PC-3 (cell line): ENCODE data around the gene SLC25A45. TPM values are rescaled to one million over a fixed set of nuclear protein-coding genes. Genes with fewer than 3 reads are reported as not detected.
A peak's percentile ranks its signal among the peaks of the same experiment; 100 is the strongest.

Experiments
- ATAC-seq: fragments of 200-7000 bp; cut with Tn5 transposase; 2 replicates; pipeline ENCODE4 v1.9.1; 2020; ENCODE audit warnings: mild to moderate bottlenecking, moderate library complexity
- BruUV-seq: library from RNA; stranded (reverse); fragments of 400-500 nt; replicated peaks from 2 replicates; lab custom pipeline; 2021; lab: Mats Ljungman, UMichigan
- CTCF ChIA-PET: fragments of 300-600 bp; sonication (Branson Sonifier 250); formaldehyde crosslinking; loops from one replicate; lab custom pipeline; 2022; ENCODE audit warnings: antibody characterized with exemption; lab: Charles Lee
- POLR2A ChIA-PET: fragments of 300-600 bp; sonication (Branson Sonifier 250); formaldehyde crosslinking; loops from one replicate; lab custom pipeline; 2022; ENCODE audit warnings: antibody characterized with exemption; ENCODE audit not compliant: unreplicated experiment; lab: Charles Lee
- DNase-seq: peaks from one replicate; pipeline ENCODE4 v3.0.0-alpha.2; 2015
- H2AFZ ChIP-seq: fragments of 300-600 bp; sonication (generic); 2 replicates; pipeline ENCODE4 v1.6.0; 2016; ENCODE audit warnings: antibody characterized with exemption, low read length
- H3F3A ChIP-seq: fragments of 300-600 bp; sonication (generic); one replicate; pipeline ENCODE4 v1.6.0; 2017; ENCODE audit warnings: antibody characterized with exemption, low read length, control low read depth, mild to moderate bottlenecking; ENCODE audit not compliant: unreplicated experiment
- H3K27ac ChIP-seq: fragments of 300-600 bp; sonication (generic); 2 replicates; pipeline ENCODE4 v1.5.1; 2016; ENCODE audit warnings: mild to moderate bottlenecking, low read length
- H3K27me3 ChIP-seq: fragments of 300-600 bp; sonication (generic); 2 replicates; pipeline ENCODE4 v1.6.1; 2016; ENCODE audit warnings: low read length, mixed read lengths
- H3K36me3 ChIP-seq: fragments of 300-600 bp; sonication (generic); 2 replicates; pipeline ENCODE4 v1.6.1; 2016; ENCODE audit warnings: low read depth, mixed run types, low read length, mixed read lengths
- H3K4me1 ChIP-seq: fragments of 300-600 bp; sonication (generic); 2 replicates; pipeline ENCODE4 v1.5.1; 2016; ENCODE audit warnings: low read length; ENCODE audit not compliant: insufficient read depth
- H3K4me2 ChIP-seq: fragments of 300-600 bp; sonication (generic); 2 replicates; pipeline ENCODE4 v1.6.0; 2016; ENCODE audit warnings: low read length
- H3K4me3 ChIP-seq: fragments of 300-600 bp; sonication (generic); 2 replicates; pipeline ENCODE4 v1.5.1; 2016; ENCODE audit warnings: mild to moderate bottlenecking, low read length, mixed read lengths
- H3K79me2 ChIP-seq: fragments of 300-600 bp; sonication (generic); 2 replicates; pipeline ENCODE4 v1.6.1; 2017; ENCODE audit warnings: low read length, mixed read lengths
- H3K9ac ChIP-seq: fragments of 300-600 bp; sonication (generic); 2 replicates; pipeline ENCODE4 v1.6.0; 2016; ENCODE audit warnings: mild to moderate bottlenecking, low read length
- H3K9me2 ChIP-seq: fragments of 300-600 bp; sonication (generic); replicated peaks from 2 replicates; pipeline ENCODE4 v1.6.1; 2016; ENCODE audit warnings: mixed run types, low read length, mixed read lengths
- H3K9me3 ChIP-seq: fragments of 300-600 bp; sonication (generic); 2 replicates; pipeline ENCODE4 v1.6.1; 2016; ENCODE audit warnings: low read length, mixed read lengths
- H4K20me1 ChIP-seq: fragments of 300-600 bp; sonication (generic); 2 replicates; pipeline ENCODE4 v1.6.1; 2016; ENCODE audit warnings: low read length, mixed read lengths
- CTCF ChIP-seq: fragments of 300-600 bp; sonication (generic); conservative IDR thresholded peaks from 2 replicates; pipeline ENCODE4 v1.5.1; 2017; ENCODE audit warnings: antibody characterized with exemption, low read depth, mild to moderate bottlenecking, low read length
- EZH2 ChIP-seq: fragments of 300-600 bp; sonication (generic); IDR thresholded peaks from one replicate; pipeline ENCODE4 v1.6.1; 2017; ENCODE audit warnings: antibody characterized with exemption, mild to moderate bottlenecking, low read length; ENCODE audit not compliant: unreplicated experiment
- EZH2phosphoT487 ChIP-seq: fragments of 300-600 bp; sonication (generic); IDR thresholded peaks from 2 replicates; pipeline ENCODE4 v1.6.1; 2018; ENCODE audit warnings: mild to moderate bottlenecking, antibody characterized with exemption, low read length, borderline replicate concordance
- intact Hi-C: fragments of 100-400 bp; cut with micrococcal nuclease; formaldehyde crosslinking; loops from 2 replicates; pipeline ENCODE4 v1.9.0; 2023
- total RNA-seq: library from RNA; depleted of rRNA; stranded (reverse); fragments of >200 nt; gene quantifications from 2 replicates; pipeline ENCODE4 v1.2.3, GENCODE V29; 2014

Gene SLC25A45
- total RNA-seq, 1 experiment from 2014 or later = 12.7 TPM

DNA sequence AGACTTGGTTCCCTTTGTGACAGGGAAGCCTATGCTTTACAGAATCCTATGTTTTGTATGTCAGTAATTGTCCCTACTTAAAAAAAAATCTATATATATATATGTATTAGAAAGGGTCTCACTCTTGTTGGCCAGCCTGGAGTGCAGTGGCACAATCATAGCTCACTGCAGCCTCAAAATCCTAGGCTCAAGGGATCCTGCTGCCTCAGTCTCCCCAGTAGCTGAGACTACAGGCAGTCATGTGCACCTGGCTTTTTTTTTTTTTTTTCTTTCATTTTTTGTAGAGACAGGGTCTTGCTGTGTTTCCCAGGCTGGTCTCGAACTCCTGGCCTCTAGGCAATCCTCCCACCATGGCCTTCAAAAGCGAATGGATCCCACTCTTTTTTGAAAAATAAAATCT, 38.1 kb upstream of the SLC25A45 start:
- ChIA-PET POLR2A (interaction anchor here (0.5 to 1.9 kb wide), 8 partner anchors 12 to 150 kb away, joined by 3 to 31 read pairs (median 4); partner anchors contain the start of genes MALAT1 and ZNRD2), CTCF (no interaction called here)
- H3K9ac ChIP-seq = peak overlapping the region; percentile 92
- peak overlapping the region; percentile 97 for H3K4me2 ChIP-seq
- H3K4me3 ChIP-seq = peak overlapping the region; percentile 24; the same call in 1 of the 2 replicates
- no peaks in the 10 kb centered on the region for H3K9me3 ChIP-seq
- DNase-seq (no peak), ATAC-seq (no peak)
- H3K79me2 ChIP-seq = peaks cover 48% of the 10 kb centered on the region
- TF ChIP-seq EZH2phosphoT487 (no peak), CTCF (no peak), EZH2 (no peak)
- peaks cover 28% of the 10 kb centered on the region for H4K20me1 ChIP-seq
- peak overlapping the region; percentile 99 for H3K27ac ChIP-seq
- H3F3A ChIP-seq = peaks cover 30% of the 10 kb centered on the region
- H3K27me3 ChIP-seq = no peaks in the 10 kb centered on the region
- intact Hi-C loops = loop anchor here (2.0 kb wide), 1 partner anchor 52 kb away; no protein-coding TSS in a partner anchor
- H3K4me1 ChIP-seq = peaks cover 56% of the 10 kb centered on the region
- H3K36me3 ChIP-seq = peaks cover 27% of the 10 kb centered on the region
- H2AFZ ChIP-seq = no peak overlapping the region
- H3K9me2 ChIP-seq = no peaks in the 10 kb centered on the region
- BruUV-seq = no TSS peak

DNA sequence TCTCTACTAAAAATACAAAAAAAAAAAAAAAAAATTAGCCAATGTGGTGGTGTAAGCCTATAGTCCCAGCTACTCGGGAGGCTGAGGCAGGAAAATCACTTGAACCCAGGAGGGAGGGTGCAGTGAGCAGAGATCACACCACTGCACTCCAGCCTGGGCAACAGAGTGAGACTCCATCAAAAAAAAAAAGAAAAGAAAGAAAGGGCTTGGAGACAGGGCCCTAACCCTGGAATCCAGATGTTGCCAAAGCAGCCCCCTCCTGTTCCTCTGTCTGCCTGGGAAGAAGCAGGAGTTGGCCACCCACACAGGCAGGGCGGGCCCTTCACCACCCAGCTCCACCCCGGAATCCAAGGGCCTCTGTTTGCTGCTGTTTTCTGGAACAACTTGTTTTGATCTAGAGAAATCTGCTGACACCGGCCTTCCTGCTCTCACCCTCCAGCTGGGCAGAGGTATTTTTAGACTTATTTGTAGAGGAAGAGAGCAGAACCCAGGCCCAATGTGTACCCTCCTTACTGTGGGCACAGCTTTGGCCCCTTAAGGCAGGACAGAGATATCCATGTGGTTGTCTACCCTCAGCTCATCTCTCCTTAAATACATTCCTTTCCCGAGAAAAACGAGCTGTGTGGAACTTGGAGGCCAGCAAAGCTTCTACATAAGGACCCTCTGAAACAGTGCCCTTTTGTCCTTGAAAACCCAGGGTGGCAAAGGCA, 37.5 kb upstream of the SLC25A45 start:
- intact Hi-C loops = loop anchor here (2.0 kb wide), 1 partner anchor 53 kb away; no protein-coding TSS in a partner anchor
- H2AFZ ChIP-seq = no peak overlapping the region
- peaks cover 42% of the 10 kb centered on the region for H3K79me2 ChIP-seq
- no peaks in the 10 kb centered on the region for H3K9me3 ChIP-seq
- peak overlapping the region; percentile 92 for H3K9ac ChIP-seq
- H3K4me3 ChIP-seq = peak overlapping the region; percentile 41; the same call in 1 of the 2 replicates
- DNase-seq = peak; percentile 91
- no peaks in the 10 kb centered on the region for H3K27me3 ChIP-seq
- TF ChIP-seq EZH2 = no peak
- no peak for TF ChIP-seq CTCF
- no peak for TF ChIP-seq EZH2phosphoT487
- peaks cover 53% of the 10 kb centered on the region for H3K4me1 ChIP-seq
- POLR2A ChIA-PET = interaction anchor here (0.6 to 1.9 kb wide), 10 partner anchors 10 to 87 kb away, joined by 3 to 31 read pairs (median 4); partner anchors contain the start of gene MALAT1
- peak overlapping the region; percentile 75 for H3K4me2 ChIP-seq
- ATAC-seq = peak; percentile 4; the same call in 1 of the 2 replicates
- H3K27ac ChIP-seq = peak overlapping the region; percentile 99
- BruUV-seq = no TSS peak
- peaks cover 21% of the 10 kb centered on the region for H3K36me3 ChIP-seq
- CTCF ChIA-PET = interaction anchor here (0.6 to 1.0 kb wide), 2 partner anchors 49 to 50 kb away, joined by 3 to 15 read pairs; no protein-coding TSS in a partner anchor
- H3F3A ChIP-seq = peaks cover 25% of the 10 kb centered on the region
- H4K20me1 ChIP-seq = peaks cover 22% of the 10 kb centered on the region
- H3K9me2 ChIP-seq = no peaks in the 10 kb centered on the region

GRCh38 chr11:65419460-65419771, 37.0 kb upstream of the SLC25A45 start:
- TF ChIP-seq CTCF = no peak
- no peak for TF ChIP-seq EZH2phosphoT487
- no peak for TF ChIP-seq EZH2
- peaks cover 37% of the 10 kb centered on the region for H3K79me2 ChIP-seq
- H3K4me2 ChIP-seq = peak overlapping the region; percentile 75
- ChIA-PET POLR2A (interaction anchor here (0.6 to 1.9 kb wide), 6 partner anchors 10 to 87 kb away, joined by 3 to 5 read pairs (median 4); partner anchors contain the start of gene MALAT1), CTCF (interaction anchor here (0.6 to 1.0 kb wide), 2 partner anchors 50 kb away, joined by 3 to 15 read pairs; no protein-coding TSS in a partner anchor)
- H2AFZ ChIP-seq = no peak overlapping the region
- H3K4me1 ChIP-seq = peaks cover 53% of the 10 kb centered on the region
- DNase-seq (no peak), ATAC-seq (no peak)
- no peaks in the 10 kb centered on the region for H3K9me2 ChIP-seq
- no TSS peak for BruUV-seq
- H3K9ac ChIP-seq = peak overlapping the region; percentile 92
- peaks cover 17% of the 10 kb centered on the region for H4K20me1 ChIP-seq
- intact Hi-C loops = no loop called here
- peaks cover 16% of the 10 kb centered on the region for H3K36me3 ChIP-seq
- H3K27ac ChIP-seq = peak overlapping the region; percentile 99
- H3K9me3 ChIP-seq = no peaks in the 10 kb centered on the region
- H3K27me3 ChIP-seq = no peaks in the 10 kb centered on the region
- peak overlapping the region; percentile 41 for H3K4me3 ChIP-seq
- peaks cover 20% of the 10 kb centered on the region for H3F3A ChIP-seq
